Measurements from ENCODE around the gene DDX10.

The DDX10 gene

GRCh38 chr11:108926841-108927577, 262.1 kb downstream of the DDX10 start:
- no peak overlapping the region for H3K27ac ChIP-seq
- no peak for TF ChIP-seq ZFX (IDR thresholded peaks at IDR 0.05; ENCODE audit: borderline replicate concordance)
- no peak for TF ChIP-seq CTCF (IDR thresholded peaks at IDR 0.05)

GRCh38 chr11:108927791-108928545, 263.1 kb downstream of the DDX10 start:
- no peak overlapping the region for H3K27ac ChIP-seq
- TF ChIP-seq CTCF (IDR thresholded peaks at IDR 0.05), result no peak
- TF ChIP-seq ZFX (IDR thresholded peaks at IDR 0.05; ENCODE audit: borderline replicate concordance), result no peak

- no peak for TF ChIP-seq ZFX (IDR thresholded peaks at IDR 0.05; ENCODE audit: borderline replicate concordance)
- TF ChIP-seq CTCF (IDR thresholded peaks at IDR 0.05), result no peak
- no peak overlapping the region for H3K27ac ChIP-seq
These were observed 264.4 kb downstream of the DDX10 start for GRCh38 chr11:108929241-108929640.

GRCh38 chr11:108931168-108931567, 266.3 kb downstream of the DDX10 start:
- no peak for TF ChIP-seq CTCF (IDR thresholded peaks at IDR 0.05)
- TF ChIP-seq ZFX (IDR thresholded peaks at IDR 0.05; ENCODE audit: borderline replicate concordance), result no peak

GRCh38 chr11:108933630-108934029, 268.8 kb downstream of the DDX10 start:
- TF ChIP-seq CTCF (IDR thresholded peaks at IDR 0.05) (no peak), ZFX (IDR thresholded peaks at IDR 0.05; ENCODE audit: borderline replicate concordance) (no peak)
- H3K27ac ChIP-seq, result no peak overlapping the region

More at GRCh38 chr11:108931168-108931567, 266.3 kb downstream of the DDX10 start:
- no peak overlapping the region for H3K27ac ChIP-seq

- no peak overlapping the region for H3K27ac ChIP-seq
- TF ChIP-seq ZFX (IDR thresholded peaks at IDR 0.05; ENCODE audit: borderline replicate concordance) (no peak), CTCF (IDR thresholded peaks at IDR 0.05) (no peak)
These were observed 269.4 kb downstream of the DDX10 start for GRCh38 chr11:108934289-108934688.

GRCh38 chr11:108934696-108935095, 269.8 kb downstream of the DDX10 start:
- TF ChIP-seq CTCF (IDR thresholded peaks at IDR 0.05) (no peak), ZFX (IDR thresholded peaks at IDR 0.05; ENCODE audit: borderline replicate concordance) (no peak)
- no peak overlapping the region for H3K27ac ChIP-seq
